RWPE2 (cell line): ENCODE data around the gene EDNRA.

Experiments used
- ATAC-seq: fragments of 200-7000 bp; cut with Tn5 transposase; 3 replicates; pipeline ENCODE4 v1.9.1; 2021; ENCODE audit warnings: low read depth
- DNase-seq: peaks from one replicate; pipeline ENCODE4 v3.0.0-alpha.2; 2020; ENCODE audit warnings: low spot score
- H3K27ac ChIP-seq: fragments of 450-650 bp; 2 replicates; pipeline ENCODE4 v1.5.1; 2017; ENCODE audit warnings: mild to moderate bottlenecking; ENCODE audit not compliant: poor library complexity, severe bottlenecking
- H3K27me3 ChIP-seq: fragments of 250-450 bp; sonication (Bioruptor Pico); 2 replicates; pipeline ENCODE4 v1.5.1; 2021; ENCODE audit warnings: mild to moderate bottlenecking, moderate library complexity; ENCODE audit not compliant: insufficient read depth, poor library complexity, severe bottlenecking
- H3K36me3 ChIP-seq: fragments of 250-450 bp; sonication (Bioruptor Pico); 2 replicates; pipeline ENCODE4 v1.5.1; 2020; ENCODE audit warnings: low read depth, mild to moderate bottlenecking, moderate library complexity
- H3K4me1 ChIP-seq: fragments of 250-450 bp; sonication (Bioruptor Pico); 2 replicates; pipeline ENCODE4 v1.5.1; 2021; ENCODE audit warnings: mild to moderate bottlenecking, moderate library complexity; ENCODE audit not compliant: insufficient read depth, poor library complexity, severe bottlenecking
- H3K4me3 ChIP-seq: fragments of 250-450 bp; sonication (Bioruptor Pico); 2 replicates; pipeline ENCODE4 v1.5.1; 2021; ENCODE audit warnings: mild to moderate bottlenecking, moderate library complexity; ENCODE audit not compliant: severe bottlenecking
- H3K9me3 ChIP-seq: fragments of 250-450 bp; sonication (Bioruptor Pico); 2 replicates; pipeline ENCODE4 v1.5.1; 2021; ENCODE audit warnings: mild to moderate bottlenecking, moderate library complexity; ENCODE audit not compliant: severe bottlenecking
- TF ChIP-seq, protein P1 (sequence below): fragments of 450-650 bp; IDR thresholded peaks from one replicate; pipeline ENCODE4 v1.5.1; 2017; ENCODE audit warnings: mild to moderate bottlenecking, moderate library complexity; ENCODE audit not compliant: poor library complexity, severe bottlenecking

The EDNRA gene

DNA sequence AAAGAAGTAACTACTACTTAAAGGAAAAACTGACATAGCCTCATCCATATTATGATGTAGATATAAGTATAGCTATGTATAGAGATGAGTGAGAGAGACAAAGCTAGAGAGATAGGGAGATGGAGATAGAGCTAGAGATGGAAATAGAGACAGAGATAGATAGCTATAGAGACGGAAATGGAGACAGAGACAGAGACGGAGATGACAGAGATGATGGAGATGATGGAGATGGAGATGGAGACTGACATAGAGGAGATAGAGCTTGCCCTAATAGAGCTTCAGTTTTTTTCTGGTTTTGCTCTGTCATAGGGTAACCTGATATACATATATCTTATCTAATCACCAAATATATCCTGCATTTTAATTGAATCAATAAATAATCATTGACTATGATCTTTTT is 4.3 kb downstream of the EDNRA start:
- H3K4me1 ChIP-seq, result peaks cover 10% of the 10 kb centered on the region
- H3K27ac ChIP-seq, result no peak overlapping the region
- no peaks in the 10 kb centered on the region for H3K36me3 ChIP-seq
- no peak for ATAC-seq
- DNase-seq, result no peak
- H3K27me3 ChIP-seq, result no peaks in the 10 kb centered on the region
- H3K4me3 ChIP-seq, result no peak overlapping the region
- no peaks in the 10 kb centered on the region for H3K9me3 ChIP-seq
- TF ChIP-seq, protein P1, sequence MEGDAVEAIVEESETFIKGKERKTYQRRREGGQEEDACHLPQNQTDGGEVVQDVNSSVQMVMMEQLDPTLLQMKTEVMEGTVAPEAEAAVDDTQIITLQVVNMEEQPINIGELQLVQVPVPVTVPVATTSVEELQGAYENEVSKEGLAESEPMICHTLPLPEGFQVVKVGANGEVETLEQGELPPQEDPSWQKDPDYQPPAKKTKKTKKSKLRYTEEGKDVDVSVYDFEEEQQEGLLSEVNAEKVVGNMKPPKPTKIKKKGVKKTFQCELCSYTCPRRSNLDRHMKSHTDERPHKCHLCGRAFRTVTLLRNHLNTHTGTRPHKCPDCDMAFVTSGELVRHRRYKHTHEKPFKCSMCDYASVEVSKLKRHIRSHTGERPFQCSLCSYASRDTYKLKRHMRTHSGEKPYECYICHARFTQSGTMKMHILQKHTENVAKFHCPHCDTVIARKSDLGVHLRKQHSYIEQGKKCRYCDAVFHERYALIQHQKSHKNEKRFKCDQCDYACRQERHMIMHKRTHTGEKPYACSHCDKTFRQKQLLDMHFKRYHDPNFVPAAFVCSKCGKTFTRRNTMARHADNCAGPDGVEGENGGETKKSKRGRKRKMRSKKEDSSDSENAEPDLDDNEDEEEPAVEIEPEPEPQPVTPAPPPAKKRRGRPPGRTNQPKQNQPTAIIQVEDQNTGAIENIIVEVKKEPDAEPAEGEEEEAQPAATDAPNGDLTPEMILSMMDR, result no peak

DNA sequence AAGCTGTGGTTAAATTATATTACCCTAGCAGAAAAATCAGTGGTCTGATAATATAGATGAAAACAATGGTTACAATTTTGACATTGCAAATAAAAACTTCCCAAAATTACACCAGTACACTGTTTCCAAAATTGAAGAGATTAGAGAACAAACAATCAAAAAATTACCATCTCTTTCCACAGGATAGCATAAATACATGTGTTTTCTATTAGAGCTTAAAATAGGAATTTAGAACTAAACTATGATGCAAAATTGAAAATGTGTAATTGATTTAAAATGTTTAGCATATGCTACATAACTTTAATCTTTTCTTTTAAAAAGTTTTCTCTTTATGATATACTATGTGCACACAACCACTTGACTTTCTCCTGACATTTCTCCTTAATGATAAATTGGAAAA is 6.7 kb downstream of the EDNRA start:
- Histone ChIP-seq H3K4me1 (no peaks in the 10 kb centered on the region), H3K36me3 (no peaks in the 10 kb centered on the region), H3K9me3 (no peaks in the 10 kb centered on the region), H3K4me3 (no peak overlapping the region), H3K27me3 (no peaks in the 10 kb centered on the region), H3K27ac (no peak overlapping the region)
- no peak for ATAC-seq
- TF ChIP-seq, protein P1, result no peak
- DNase-seq, result no peak

GRCh38 chr4:147488556-147488955 is 7.7 kb downstream of the EDNRA start:
- TF ChIP-seq, protein P1, result no peak
- DNase-seq (no peak), ATAC-seq (no peak)
- Histone ChIP-seq H3K27ac (no peak overlapping the region), H3K27me3 (no peaks in the 10 kb centered on the region), H3K36me3 (no peaks in the 10 kb centered on the region), H3K4me3 (no peak overlapping the region), H3K4me1 (no peaks in the 10 kb centered on the region), H3K9me3 (no peaks in the 10 kb centered on the region)

DNA sequence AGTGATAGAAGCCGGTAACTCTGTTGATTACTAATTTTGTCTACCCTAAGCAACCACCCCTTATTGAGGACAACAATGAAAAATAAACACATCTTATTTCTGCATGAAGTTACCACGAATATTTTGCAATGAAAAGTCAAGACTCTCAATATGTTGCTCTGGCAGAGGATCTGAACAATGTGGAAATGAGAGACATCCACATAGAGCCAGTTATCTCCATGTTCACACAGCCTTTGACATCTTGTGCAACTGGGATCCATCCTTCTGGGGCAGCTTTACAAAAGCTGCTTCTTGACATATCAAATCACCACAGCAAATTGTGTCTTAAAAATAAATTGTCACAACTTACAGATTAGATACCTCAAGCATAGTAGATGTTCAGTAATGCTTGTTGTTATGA is 10.2 kb downstream of the EDNRA start:
- TF ChIP-seq, protein P1, result no peak
- Histone ChIP-seq H3K4me3 (no peak overlapping the region), H3K36me3 (no peaks in the 10 kb centered on the region), H3K4me1 (no peaks in the 10 kb centered on the region), H3K9me3 (no peaks in the 10 kb centered on the region), H3K27ac (no peak overlapping the region), H3K27me3 (no peaks in the 10 kb centered on the region)
- DNase-seq, result no peak
- no peak for ATAC-seq

DNA sequence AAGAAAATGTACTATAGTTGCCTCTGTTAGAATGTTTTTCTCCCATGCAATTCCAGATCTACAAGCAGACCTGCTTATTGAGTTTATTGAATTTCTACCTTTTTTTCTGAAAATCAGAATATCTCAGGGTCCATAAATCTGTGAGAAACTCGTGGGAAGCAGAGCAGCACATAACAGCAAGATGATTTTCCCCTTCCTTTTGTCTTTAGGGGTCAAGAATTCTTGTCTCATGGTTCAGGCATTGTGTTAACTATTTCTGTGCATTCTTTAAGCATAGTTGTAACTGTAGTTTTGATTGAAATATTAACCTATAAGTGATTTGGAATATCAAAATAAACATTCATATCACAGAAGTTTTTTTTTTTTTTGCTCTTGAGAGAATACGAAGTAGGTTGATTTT is 11.4 kb downstream of the EDNRA start:
- Histone ChIP-seq H3K36me3 (no peaks in the 10 kb centered on the region), H3K27me3 (no peaks in the 10 kb centered on the region), H3K4me3 (no peak overlapping the region), H3K9me3 (no peaks in the 10 kb centered on the region), H3K27ac (no peak overlapping the region), H3K4me1 (no peaks in the 10 kb centered on the region)
- ATAC-seq (no peak), DNase-seq (no peak)
- TF ChIP-seq, protein P1, result no peak
